SK-N-SH treated with all-trans-retinoic acid at 6 μM for 48 hours (cell line): ENCODE data around the gene CCSER1.

Experiments
- CREB5 ChIP-seq: fragments of 250-450 bp; sonication (Bioruptor Pico); IDR thresholded peaks from 2 replicates; pipeline ENCODE4 v1.5.1; 2020; ENCODE audit warnings: low read depth, mild to moderate bottlenecking, moderate library complexity
- CSDC2 ChIP-seq: fragments of 250-450 bp; sonication (Bioruptor Pico); IDR thresholded peaks from 2 replicates; pipeline ENCODE4 v1.5.0; 2020; ENCODE audit warnings: mild to moderate bottlenecking, moderate library complexity
- ESRRG ChIP-seq: fragments of 250-450 bp; sonication (Bioruptor Pico); IDR thresholded peaks from 2 replicates; pipeline ENCODE4 v1.6.1; 2021; ENCODE audit warnings: mild to moderate bottlenecking
- POU6F1 ChIP-seq: fragments of 250-450 bp; sonication (Bioruptor Pico); IDR thresholded peaks from 2 replicates; pipeline ENCODE4 v1.8.0; 2021; ENCODE audit warnings: low read depth, mild to moderate bottlenecking, moderate library complexity, borderline replicate concordance
- SNAI2 ChIP-seq: fragments of 250-450 bp; sonication (Bioruptor Pico); IDR thresholded peaks from 2 replicates; pipeline ENCODE4 v1.5.0; 2020; ENCODE audit warnings: mild to moderate bottlenecking, moderate library complexity
- TCF4 ChIP-seq: fragments of 250-450 bp; sonication (Bioruptor Pico); IDR thresholded peaks from 2 replicates; pipeline ENCODE4 v1.8.0; 2021; ENCODE audit warnings: mild to moderate bottlenecking, moderate library complexity, borderline replicate concordance
- ZFP30 ChIP-seq: fragments of 450-650 bp; formaldehyde crosslinking; IDR thresholded peaks from 2 replicates; pipeline ENCODE4 v1.5.0; 2022; ENCODE audit warnings: mild to moderate bottlenecking, moderate library complexity
- ZNF565 ChIP-seq: fragments of 450-650 bp; formaldehyde crosslinking; conservative IDR thresholded peaks from 2 replicates; pipeline ENCODE4 v1.5.0; 2020; ENCODE audit warnings: low read depth, mild to moderate bottlenecking, moderate library complexity
- TF ChIP-seq, protein P1 (sequence below): fragments of 250-450 bp; sonication (Bioruptor Pico); IDR thresholded peaks from 2 replicates; pipeline ENCODE4 v1.8.0; 2020; ENCODE audit warnings: mild to moderate bottlenecking, moderate library complexity, borderline replicate concordance
- TF ChIP-seq, protein P2 (sequence below): fragments of 250-450 bp; sonication (Bioruptor Pico); IDR thresholded peaks from 2 replicates; pipeline ENCODE4 v1.5.0; 2020; ENCODE audit warnings: mild to moderate bottlenecking, moderate library complexity

DNA sequence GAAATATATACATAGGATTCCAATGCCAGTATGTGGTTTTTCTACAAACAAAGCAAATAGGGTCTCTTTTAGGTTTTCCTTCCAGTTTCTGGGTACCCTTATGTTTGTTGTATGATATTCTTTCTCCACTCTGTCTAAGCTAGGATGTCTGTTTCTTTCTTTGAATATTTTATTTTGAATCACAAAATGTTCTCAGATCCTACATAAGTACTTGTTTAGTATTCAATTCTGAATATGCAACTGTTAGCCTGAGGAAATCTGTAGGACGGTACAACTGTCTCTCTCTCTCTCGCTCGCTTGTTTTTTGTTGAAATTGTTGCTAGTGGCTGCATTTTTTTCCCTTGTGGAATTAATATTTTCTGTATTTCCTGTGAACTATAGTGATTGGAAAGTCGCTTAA, 163.2 kb downstream of the CCSER1 start:
- TF ChIP-seq POU6F1 (CRISPR knock-in tag) (no peak), ZFP30 (CRISPR knock-in tag) (no peak), CREB5 (CRISPR knock-in tag) (no peak), TCF4 (CRISPR knock-in tag) (no peak), ESRRG (CRISPR knock-in tag) (no peak), CSDC2 (CRISPR knock-in tag) (no peak), ZNF565 (CRISPR knock-in tag) (no peak), SNAI2 (CRISPR knock-in tag) (no peak)
- TF ChIP-seq, protein P1, sequence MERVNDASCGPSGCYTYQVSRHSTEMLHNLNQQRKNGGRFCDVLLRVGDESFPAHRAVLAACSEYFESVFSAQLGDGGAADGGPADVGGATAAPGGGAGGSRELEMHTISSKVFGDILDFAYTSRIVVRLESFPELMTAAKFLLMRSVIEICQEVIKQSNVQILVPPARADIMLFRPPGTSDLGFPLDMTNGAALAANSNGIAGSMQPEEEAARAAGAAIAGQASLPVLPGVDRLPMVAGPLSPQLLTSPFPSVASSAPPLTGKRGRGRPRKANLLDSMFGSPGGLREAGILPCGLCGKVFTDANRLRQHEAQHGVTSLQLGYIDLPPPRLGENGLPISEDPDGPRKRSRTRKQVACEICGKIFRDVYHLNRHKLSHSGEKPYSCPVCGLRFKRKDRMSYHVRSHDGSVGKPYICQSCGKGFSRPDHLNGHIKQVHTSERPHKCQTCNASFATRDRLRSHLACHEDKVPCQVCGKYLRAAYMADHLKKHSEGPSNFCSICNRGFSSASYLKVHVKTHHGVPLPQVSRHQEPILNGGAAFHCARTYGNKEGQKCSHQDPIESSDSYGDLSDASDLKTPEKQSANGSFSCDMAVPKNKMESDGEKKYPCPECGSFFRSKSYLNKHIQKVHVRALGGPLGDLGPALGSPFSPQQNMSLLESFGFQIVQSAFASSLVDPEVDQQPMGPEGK (CRISPR knock-in tag), result no peak
- TF ChIP-seq, protein P2, sequence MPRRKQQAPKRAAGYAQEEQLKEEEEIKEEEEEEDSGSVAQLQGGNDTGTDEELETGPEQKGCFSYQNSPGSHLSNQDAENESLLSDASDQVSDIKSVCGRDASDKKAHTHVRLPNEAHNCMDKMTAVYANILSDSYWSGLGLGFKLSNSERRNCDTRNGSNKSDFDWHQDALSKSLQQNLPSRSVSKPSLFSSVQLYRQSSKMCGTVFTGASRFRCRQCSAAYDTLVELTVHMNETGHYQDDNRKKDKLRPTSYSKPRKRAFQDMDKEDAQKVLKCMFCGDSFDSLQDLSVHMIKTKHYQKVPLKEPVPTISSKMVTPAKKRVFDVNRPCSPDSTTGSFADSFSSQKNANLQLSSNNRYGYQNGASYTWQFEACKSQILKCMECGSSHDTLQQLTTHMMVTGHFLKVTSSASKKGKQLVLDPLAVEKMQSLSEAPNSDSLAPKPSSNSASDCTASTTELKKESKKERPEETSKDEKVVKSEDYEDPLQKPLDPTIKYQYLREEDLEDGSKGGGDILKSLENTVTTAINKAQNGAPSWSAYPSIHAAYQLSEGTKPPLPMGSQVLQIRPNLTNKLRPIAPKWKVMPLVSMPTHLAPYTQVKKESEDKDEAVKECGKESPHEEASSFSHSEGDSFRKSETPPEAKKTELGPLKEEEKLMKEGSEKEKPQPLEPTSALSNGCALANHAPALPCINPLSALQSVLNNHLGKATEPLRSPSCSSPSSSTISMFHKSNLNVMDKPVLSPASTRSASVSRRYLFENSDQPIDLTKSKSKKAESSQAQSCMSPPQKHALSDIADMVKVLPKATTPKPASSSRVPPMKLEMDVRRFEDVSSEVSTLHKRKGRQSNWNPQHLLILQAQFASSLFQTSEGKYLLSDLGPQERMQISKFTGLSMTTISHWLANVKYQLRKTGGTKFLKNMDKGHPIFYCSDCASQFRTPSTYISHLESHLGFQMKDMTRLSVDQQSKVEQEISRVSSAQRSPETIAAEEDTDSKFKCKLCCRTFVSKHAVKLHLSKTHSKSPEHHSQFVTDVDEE (CRISPR knock-in tag), result no peak
